ENCODE measurements around the gene INO80B. TPM values are rescaled to one million over a fixed set of nuclear protein-coding genes. Genes with fewer than 3 reads are reported as not detected.
A peak's percentile ranks its signal among the peaks of the same experiment; 100 is the strongest.

The INO80B gene
- total and polyA plus RNA-seq, 9 of the 15 experiments (the other 6 are each of a cell fraction or from before 2014, with no cell fraction given), result 0.41 to 22.6 (median 9.0) TPM

DNA sequence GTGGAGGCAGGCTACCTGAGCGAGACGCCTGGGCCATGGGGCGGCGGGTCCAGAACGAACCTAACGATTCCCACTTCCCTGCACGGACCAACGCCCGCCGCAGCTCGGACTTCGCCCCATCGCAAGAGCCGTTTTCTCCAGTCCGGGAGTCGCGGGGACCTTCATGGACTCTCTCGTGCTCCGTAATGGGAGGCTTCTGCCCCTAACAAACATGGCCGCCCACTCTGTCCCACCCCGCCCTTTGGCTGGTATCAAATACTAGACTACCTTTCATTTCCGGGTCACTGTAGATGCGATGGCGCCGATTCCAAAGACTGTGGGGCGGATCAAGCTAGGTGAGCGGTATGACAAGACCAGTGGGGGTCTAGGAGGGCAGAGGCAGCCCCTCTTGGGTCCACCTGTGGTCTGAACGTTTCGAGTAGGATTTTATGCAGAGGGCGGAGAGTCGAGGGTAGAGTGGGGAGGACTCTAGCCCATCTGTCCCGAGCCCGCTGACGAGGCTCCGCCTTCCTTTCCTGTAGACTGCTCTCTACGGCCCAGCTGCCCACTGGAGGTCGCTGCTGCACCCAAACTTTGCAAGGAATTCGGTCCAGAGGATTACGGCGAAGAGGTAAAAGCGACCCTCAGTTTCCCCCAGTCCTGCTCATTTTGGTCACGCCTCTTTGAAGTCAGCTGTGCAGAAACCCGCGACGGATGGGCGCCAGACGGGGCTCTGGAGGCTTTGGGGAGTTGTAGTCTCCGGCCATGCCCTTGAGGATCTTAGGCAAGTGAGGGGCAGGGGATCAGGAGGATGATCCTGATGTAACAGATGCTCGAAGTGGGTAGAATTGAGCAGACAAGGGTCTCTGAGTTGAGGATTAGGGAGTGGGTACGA lies 28.2 kb downstream of the INO80B start, which contains the start of the genes CCDC142 and TTC31 (continued):
- TF ChIP-seq POLR3G (IDR thresholded peaks at IDR 0.05; ENCODE audit: extremely low read depth, insufficient read length, insufficient replicate concordance), result no peak
- 0 out of 2 replicates have a peak, but pooled peaks have one; percentile 29 for TF ChIP-seq ZNF24 (IDR thresholded peaks at IDR 0.05)
- TF ChIP-seq NR4A1 (CRISPR knock-in tag; IDR thresholded peaks at IDR 0.05), result no peak
- TF ChIP-seq NR4A1 (tag; IDR thresholded peaks at IDR 0.05), result no peak
- peak; percentile 90 for TF ChIP-seq EP400 (IDR thresholded peaks at IDR 0.05)
- TF ChIP-seq POLR3A (IDR thresholded peaks at IDR 0.05; ENCODE audit: borderline replicate concordance, extremely low read depth, insufficient read depth, insufficient read length), result no peak
- no peak; the same call in 1 of the 2 replicates for TF ChIP-seq MTA1 (IDR thresholded peaks at IDR 0.05; ENCODE audit: borderline replicate concordance)
- no peak for TF ChIP-seq NCOA2 (IDR thresholded peaks at IDR 0.05; ENCODE audit: partially characterized antibody in 2 of 2)
- no peak for TF ChIP-seq SAFB2 (IDR thresholded peaks at IDR 0.05; ENCODE audit: borderline replicate concordance, low read depth, low read length, severe bottlenecking)
- peak; percentile 83 for TF ChIP-seq RBFOX2 (IDR thresholded peaks at IDR 0.05; ENCODE audit: low read depth, low read length)
- TF ChIP-seq KDM2B (CRISPR knock-in tag; IDR thresholded peaks at IDR 0.05), result no peak
- no peak for TF ChIP-seq ESRRB (CRISPR knock-in tag; IDR thresholded peaks at IDR 0.05; ENCODE audit: borderline replicate concordance)
- TF ChIP-seq KDM4B (IDR thresholded peaks at IDR 0.05; ENCODE audit: borderline replicate concordance in 2 of 2, low read depth in 1 of 2), result no peak; a peak in 1 of 4 replicates
- TF ChIP-seq, protein P1, sequence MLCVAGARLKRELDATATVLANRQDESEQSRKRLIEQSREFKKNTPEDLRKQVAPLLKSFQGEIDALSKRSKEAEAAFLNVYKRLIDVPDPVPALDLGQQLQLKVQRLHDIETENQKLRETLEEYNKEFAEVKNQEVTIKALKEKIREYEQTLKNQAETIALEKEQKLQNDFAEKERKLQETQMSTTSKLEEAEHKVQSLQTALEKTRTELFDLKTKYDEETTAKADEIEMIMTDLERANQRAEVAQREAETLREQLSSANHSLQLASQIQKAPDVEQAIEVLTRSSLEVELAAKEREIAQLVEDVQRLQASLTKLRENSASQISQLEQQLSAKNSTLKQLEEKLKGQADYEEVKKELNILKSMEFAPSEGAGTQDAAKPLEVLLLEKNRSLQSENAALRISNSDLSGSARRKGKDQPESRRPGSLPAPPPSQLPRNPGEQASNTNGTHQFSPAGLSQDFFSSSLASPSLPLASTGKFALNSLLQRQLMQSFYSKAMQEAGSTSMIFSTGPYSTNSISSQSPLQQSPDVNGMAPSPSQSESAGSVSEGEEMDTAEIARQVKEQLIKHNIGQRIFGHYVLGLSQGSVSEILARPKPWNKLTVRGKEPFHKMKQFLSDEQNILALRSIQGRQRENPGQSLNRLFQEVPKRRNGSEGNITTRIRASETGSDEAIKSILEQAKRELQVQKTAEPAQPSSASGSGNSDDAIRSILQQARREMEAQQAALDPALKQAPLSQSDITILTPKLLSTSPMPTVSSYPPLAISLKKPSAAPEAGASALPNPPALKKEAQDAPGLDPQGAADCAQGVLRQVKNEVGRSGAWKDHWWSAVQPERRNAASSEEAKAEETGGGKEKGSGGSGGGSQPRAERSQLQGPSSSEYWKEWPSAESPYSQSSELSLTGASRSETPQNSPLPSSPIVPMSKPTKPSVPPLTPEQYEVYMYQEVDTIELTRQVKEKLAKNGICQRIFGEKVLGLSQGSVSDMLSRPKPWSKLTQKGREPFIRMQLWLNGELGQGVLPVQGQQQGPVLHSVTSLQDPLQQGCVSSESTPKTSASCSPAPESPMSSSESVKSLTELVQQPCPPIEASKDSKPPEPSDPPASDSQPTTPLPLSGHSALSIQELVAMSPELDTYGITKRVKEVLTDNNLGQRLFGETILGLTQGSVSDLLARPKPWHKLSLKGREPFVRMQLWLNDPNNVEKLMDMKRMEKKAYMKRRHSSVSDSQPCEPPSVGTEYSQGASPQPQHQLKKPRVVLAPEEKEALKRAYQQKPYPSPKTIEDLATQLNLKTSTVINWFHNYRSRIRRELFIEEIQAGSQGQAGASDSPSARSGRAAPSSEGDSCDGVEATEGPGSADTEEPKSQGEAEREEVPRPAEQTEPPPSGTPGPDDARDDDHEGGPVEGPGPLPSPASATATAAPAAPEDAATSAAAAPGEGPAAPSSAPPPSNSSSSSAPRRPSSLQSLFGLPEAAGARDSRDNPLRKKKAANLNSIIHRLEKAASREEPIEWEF (CRISPR knock-in tag; IDR thresholded peaks at IDR 0.05), result no peak
- no peak for TF ChIP-seq CBX8 (IDR thresholded peaks at IDR 0.05; ENCODE audit: borderline replicate concordance, extremely low read depth, low read depth, low read length, poor library complexity, severe bottlenecking)
- TF ChIP-seq MCM5 (IDR thresholded peaks at IDR 0.05; ENCODE audit: low read depth), result no peak
- TF ChIP-seq, protein P2, sequence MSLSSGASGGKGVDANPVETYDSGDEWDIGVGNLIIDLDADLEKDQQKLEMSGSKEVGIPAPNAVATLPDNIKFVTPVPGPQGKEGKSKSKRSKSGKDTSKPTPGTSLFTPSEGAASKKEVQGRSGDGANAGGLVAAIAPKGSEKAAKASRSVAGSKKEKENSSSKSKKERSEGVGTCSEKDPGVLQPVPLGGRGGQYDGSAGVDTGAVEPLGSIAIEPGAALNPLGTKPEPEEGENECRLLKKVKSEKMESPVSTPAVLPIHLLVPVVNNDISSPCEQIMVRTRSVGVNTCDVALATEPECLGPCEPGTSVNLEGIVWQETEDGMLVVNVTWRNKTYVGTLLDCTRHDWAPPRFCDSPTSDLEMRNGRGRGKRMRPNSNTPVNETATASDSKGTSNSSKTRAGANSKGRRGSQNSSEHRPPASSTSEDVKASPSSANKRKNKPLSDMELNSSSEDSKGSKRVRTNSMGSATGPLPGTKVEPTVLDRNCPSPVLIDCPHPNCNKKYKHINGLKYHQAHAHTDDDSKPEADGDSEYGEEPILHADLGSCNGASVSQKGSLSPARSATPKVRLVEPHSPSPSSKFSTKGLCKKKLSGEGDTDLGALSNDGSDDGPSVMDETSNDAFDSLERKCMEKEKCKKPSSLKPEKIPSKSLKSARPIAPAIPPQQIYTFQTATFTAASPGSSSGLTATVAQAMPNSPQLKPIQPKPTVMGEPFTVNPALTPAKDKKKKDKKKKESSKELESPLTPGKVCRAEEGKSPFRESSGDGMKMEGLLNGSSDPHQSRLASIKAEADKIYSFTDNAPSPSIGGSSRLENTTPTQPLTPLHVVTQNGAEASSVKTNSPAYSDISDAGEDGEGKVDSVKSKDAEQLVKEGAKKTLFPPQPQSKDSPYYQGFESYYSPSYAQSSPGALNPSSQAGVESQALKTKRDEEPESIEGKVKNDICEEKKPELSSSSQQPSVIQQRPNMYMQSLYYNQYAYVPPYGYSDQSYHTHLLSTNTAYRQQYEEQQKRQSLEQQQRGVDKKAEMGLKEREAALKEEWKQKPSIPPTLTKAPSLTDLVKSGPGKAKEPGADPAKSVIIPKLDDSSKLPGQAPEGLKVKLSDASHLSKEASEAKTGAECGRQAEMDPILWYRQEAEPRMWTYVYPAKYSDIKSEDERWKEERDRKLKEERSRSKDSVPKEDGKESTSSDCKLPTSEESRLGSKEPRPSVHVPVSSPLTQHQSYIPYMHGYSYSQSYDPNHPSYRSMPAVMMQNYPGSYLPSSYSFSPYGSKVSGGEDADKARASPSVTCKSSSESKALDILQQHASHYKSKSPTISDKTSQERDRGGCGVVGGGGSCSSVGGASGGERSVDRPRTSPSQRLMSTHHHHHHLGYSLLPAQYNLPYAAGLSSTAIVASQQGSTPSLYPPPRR (CRISPR knock-in tag; IDR thresholded peaks at IDR 0.05; ENCODE audit: borderline replicate concordance), result no peak

Measured in K562 (cell line).